ENCODE measurements around the gene SORCS2.

DNA sequence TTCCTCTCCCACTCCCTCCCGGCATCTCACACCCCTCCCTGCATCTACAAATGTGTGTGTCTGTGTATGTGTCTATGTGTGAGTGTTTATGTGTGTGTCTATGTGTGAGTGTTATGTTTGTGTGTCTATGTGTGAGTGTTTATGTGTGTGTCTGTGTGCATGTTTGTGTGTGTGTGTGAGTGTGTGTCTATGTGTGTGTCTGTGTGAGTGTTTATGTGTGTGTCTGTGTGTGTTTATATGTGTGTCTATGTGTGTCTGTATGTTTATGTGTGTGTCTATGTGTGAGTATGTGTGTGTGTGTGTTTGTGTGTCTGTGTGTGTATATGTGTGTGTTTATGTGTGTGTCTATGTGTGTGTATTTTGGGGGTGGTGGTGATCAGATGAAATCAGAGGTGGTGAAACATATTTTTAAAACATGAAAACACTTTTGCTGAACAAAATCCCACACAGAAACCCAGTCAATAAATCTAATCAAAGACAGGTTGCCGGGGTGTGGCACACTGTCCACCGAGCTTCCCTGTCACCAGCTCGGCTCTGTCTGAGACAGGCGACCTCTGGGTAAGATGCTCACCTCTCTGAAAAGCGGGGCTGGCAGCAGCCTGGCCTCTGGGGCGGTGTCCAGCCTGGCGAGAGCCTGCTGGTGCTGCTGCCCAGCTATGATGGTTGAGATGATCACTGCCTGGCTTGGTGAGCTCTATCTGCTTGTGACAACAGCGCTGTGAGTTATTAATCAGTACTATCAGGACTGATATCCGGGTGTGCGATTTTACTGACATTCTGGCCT is 429.1 kb downstream of the SORCS2 start:
- TF ChIP-seq CTCF (IDR thresholded peaks at IDR 0.05) = no peak
- TF ChIP-seq POLR2A (IDR thresholded peaks at IDR 0.05) = no peak

Measured in uterus (tissue), 2 donors.